A673 (cell line): ENCODE measurements around the gene SLC35E2B.

ENCODE experiments used
- CTCF ChIP-seq: fragments of 300-800, 200-600 bp; sonication (generic); conservative IDR thresholded peaks from 2 replicates; pipeline ENCODE4 v1.5.1; 2017; ENCODE audit warnings: low read depth, mild to moderate bottlenecking, antibody characterized with exemption, low read length, moderate library complexity, mixed read lengths
- EZH2 ChIP-seq: fragments of 200-600 bp; sonication (generic); IDR thresholded peaks from 2 replicates; pipeline ENCODE4 v1.6.1; 2017; ENCODE audit warnings: borderline replicate concordance, low read depth, mild to moderate bottlenecking, mixed read lengths, antibody characterized with exemption, low read length; ENCODE audit not compliant: poor library complexity, severe bottlenecking

DNA sequence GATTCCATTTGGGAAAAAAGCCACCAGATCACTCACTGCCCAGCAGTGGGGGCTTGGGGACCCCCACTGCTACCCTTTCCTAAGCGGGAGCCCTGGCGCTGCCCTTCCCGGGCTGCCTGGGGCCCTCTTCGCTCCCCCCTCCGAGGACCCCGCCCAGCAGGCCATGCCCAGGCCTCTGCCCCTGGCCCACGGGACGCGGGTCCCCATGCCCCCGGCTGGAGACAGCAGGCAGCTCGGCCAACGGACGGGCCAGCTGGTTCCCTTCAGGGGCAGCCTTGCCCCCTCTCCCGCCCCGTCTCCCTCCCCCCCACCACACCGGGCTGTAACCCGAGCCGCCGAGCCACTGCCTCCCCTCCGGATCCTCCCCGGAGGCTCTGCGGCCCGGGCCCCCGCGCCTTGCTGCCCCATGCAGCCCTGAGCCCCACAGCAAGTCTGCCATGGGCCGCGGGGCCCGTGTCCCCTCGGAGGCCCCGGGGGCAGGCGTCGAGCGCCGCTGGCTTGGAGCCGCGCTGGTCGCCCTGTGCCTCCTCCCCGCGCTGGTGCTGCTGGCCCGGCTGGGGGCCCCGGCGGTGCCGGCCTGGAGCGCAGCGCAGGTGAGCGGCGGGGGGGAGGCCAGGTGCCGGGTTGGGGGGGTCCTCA lies 60.7 kb downstream of the SLC35E2B start, which contains the start of gene MMP23B:
- TF ChIP-seq CTCF (no peak), EZH2 (no peak)
